Esophagus muscularis mucosa (tissue), 4 donors: Measurements from ENCODE around the gene AMN1. TPM values are rescaled to one million over a fixed set of nuclear protein-coding genes. Genes with fewer than 3 reads are reported as not detected.
"Not testable (repeated sequence)": the region's sequence is repeated elsewhere in the genome, so short reads cannot be mapped to it uniquely, and the experiment has no call there.

Experiments used
- DNase-seq: peaks from one replicate; pipeline ENCODE4 v3.0.0-alpha.2; 2017; ENCODE audit errors: extremely low spot score
- H3K27ac ChIP-seq, 4 donors: fragments of 200-600 bp; sonication (generic); replicated peaks in 1 of 4; 1 replicate in 3 of 4; 2 replicates in 1 of 4; pipeline ENCODE4 v1.5.1; 2016 to 2019; ENCODE audit warnings: mild to moderate bottlenecking in 1 of 4
- H3K27me3 ChIP-seq, 4 donors: fragments of 200-600 bp; sonication (generic); one replicate each; pipeline versions ENCODE4 v1.5.1 to v1.6.0; 2016 to 2019
- H3K36me3 ChIP-seq, 4 donors: fragments of 200-600 bp; sonication (generic); one replicate each; pipeline ENCODE4 v1.5.1; 2016 to 2019
- H3K4me1 ChIP-seq, 4 donors: fragments of 200-600 bp; sonication (generic); one replicate each; pipeline ENCODE4 v1.5.1; 2016 to 2019
- H3K4me3 ChIP-seq, 4 donors: fragments of 200-600 bp; sonication (generic); 1 replicate in 2 of 4; 2 replicates in 2 of 4; pipeline ENCODE4 v1.5.1; 2016 to 2019; ENCODE audit warnings: mild to moderate bottlenecking in 4 of 4, moderate library complexity in 1 of 4
- H3K9me3 ChIP-seq, 4 donors: fragments of 200-600 bp; sonication (generic); 1 replicate in 3 of 4; 2 replicates in 1 of 4; pipeline ENCODE4 v1.5.1; 2016 to 2019
- EP300 ChIP-seq: sonication (generic); formaldehyde crosslinking; IDR thresholded peaks from one replicate; pipeline ENCODE4 v1.6.1; 2017; ENCODE audit warnings: antibody characterized with exemption
- POLR2A ChIP-seq: fragments of 450-650 bp; IDR thresholded peaks from one replicate; pipeline ENCODE4 v1.6.1; 2017; ENCODE audit warnings: antibody characterized with exemption, moderate library complexity, mild to moderate bottlenecking, low read depth
- POLR2AphosphoS5 ChIP-seq, 2 donors: sonication (generic); formaldehyde crosslinking; IDR thresholded peaks; one replicate each; pipeline ENCODE4 v1.6.1; 2017; ENCODE audit warnings: antibody characterized with exemption in 2 of 2
- WGBS: methylation state at CpG from one replicate; pipeline ENCODE4 v1.1.5; 2018; 5-methylcytosine and 5-hydroxymethylcytosine counted together
- intact Hi-C: fragments of 100-400 bp; cut with DNase I; formaldehyde crosslinking; loops from one replicate; pipeline ENCODE4 v1.15.1; 2023
- total RNA-seq, 4 donors: library from RNA; depleted of rRNA; stranded (reverse); fragments of >200 nt; gene quantifications; one replicate each; pipeline versions ENCODE4 v1.1.0 to v1.2.1, GENCODE V29; 2016
- TF ChIP-seq, protein P1 (sequence below), 3 experiments: fragments of 200-600 bp in 2 of 3; fragments of 450-650 bp in 1 of 3; sonication (generic) in 2 of 3; IDR thresholded peaks; one replicate each; pipeline ENCODE4 v1.5.1; 2017 to 2019; ENCODE audit warnings: antibody characterized with exemption in 3 of 3, mild to moderate bottlenecking in 2 of 3, moderate library complexity in 1 of 3

AMN1 gene
- total RNA-seq, 4 donors from 2014 or later: 9.4 to 17.1 (median 11.1) TPM

- no peak for DNase-seq
- Histone ChIP-seq H3K27me3 (no peaks in the 10 kb centered on the region), H3K27ac (no peak overlapping the region), H3K4me3 (no peak overlapping the region), H3K36me3 (peaks cover 0 to 34% (median 13%) of the 10 kb centered on the region in 4 donors), H3K4me1 (no peaks in the 10 kb centered on the region), H3K9me3 (peaks cover 0 to 15% (median 12%) of the 10 kb centered on the region in 4 donors)
- intact Hi-C loops: no loop called here
- WGBS: 91% methylated on average over 2 of the region's 2 CpGs
- TF ChIP-seq EP300: no peak
- TF ChIP-seq, protein P1, sequence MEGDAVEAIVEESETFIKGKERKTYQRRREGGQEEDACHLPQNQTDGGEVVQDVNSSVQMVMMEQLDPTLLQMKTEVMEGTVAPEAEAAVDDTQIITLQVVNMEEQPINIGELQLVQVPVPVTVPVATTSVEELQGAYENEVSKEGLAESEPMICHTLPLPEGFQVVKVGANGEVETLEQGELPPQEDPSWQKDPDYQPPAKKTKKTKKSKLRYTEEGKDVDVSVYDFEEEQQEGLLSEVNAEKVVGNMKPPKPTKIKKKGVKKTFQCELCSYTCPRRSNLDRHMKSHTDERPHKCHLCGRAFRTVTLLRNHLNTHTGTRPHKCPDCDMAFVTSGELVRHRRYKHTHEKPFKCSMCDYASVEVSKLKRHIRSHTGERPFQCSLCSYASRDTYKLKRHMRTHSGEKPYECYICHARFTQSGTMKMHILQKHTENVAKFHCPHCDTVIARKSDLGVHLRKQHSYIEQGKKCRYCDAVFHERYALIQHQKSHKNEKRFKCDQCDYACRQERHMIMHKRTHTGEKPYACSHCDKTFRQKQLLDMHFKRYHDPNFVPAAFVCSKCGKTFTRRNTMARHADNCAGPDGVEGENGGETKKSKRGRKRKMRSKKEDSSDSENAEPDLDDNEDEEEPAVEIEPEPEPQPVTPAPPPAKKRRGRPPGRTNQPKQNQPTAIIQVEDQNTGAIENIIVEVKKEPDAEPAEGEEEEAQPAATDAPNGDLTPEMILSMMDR (IDR thresholded peaks at IDR 0.05): no peak
- TF ChIP-seq POLR2A: no peak
- TF ChIP-seq POLR2AphosphoS5 (IDR thresholded peaks at IDR 0.05): no peak
Observed at GRCh38 chr12:31705621-31706020, 23.2 kb downstream of the AMN1 start.

- TF ChIP-seq EP300: no peak
- TF ChIP-seq, protein P1 (IDR thresholded peaks at IDR 0.05): no peak
- TF ChIP-seq POLR2AphosphoS5 (IDR thresholded peaks at IDR 0.05): no peak
- no peak for TF ChIP-seq POLR2A
- Histone ChIP-seq H3K36me3 (peaks cover 4 to 42% (median 14%) of the 10 kb centered on the region in 4 donors), H3K4me1 (no peaks in the 10 kb centered on the region), H3K27me3 (no peaks in the 10 kb centered on the region), H3K4me3 (no peak overlapping the region), H3K27ac (no peak overlapping the region), H3K9me3 (no peaks in the 10 kb centered on the region)
- no peak for DNase-seq
- intact Hi-C loops: no loop called here
Observed at GRCh38 chr12:31702047-31702446, 26.8 kb downstream of the AMN1 start.

GRCh38 chr12:31689921-31690320, 38.9 kb downstream of the AMN1 start:
- H3K9me3 ChIP-seq, H3K4me3 ChIP-seq, DNase-seq, H3K4me1 ChIP-seq, intact Hi-C loops, H3K27ac ChIP-seq, H3K27me3 ChIP-seq: not testable (repeated sequence)
- WGBS: 98% methylated on average over 3 of the region's 3 CpGs
- peaks cover 27 to 72% (median 50%) of the 10 kb centered on the region in 4 donors for H3K36me3 ChIP-seq

GRCh38 chr12:31687101-31687527, 41.7 kb downstream of the AMN1 start:
- peaks cover 27 to 68% (median 48%) of the 10 kb centered on the region in 4 donors for H3K36me3 ChIP-seq
- peaks cover 0 to 29% (median 22%) of the 10 kb centered on the region in 4 donors for H3K9me3 ChIP-seq
- TF ChIP-seq, protein P1 (IDR thresholded peaks at IDR 0.05): no peak
- no peak for TF ChIP-seq POLR2AphosphoS5 (IDR thresholded peaks at IDR 0.05)
- no peak for TF ChIP-seq EP300
- no peak for TF ChIP-seq POLR2A
- intact Hi-C loops: no loop called here
- no peak overlapping the region for H3K27ac ChIP-seq
- 85% methylated on average over 3 of the region's 3 CpGs for WGBS
- DNase-seq: no peak
- no peaks in the 10 kb centered on the region for H3K4me1 ChIP-seq
- H3K4me3 ChIP-seq: no peak overlapping the region
- no peaks in the 10 kb centered on the region for H3K27me3 ChIP-seq

DNA sequence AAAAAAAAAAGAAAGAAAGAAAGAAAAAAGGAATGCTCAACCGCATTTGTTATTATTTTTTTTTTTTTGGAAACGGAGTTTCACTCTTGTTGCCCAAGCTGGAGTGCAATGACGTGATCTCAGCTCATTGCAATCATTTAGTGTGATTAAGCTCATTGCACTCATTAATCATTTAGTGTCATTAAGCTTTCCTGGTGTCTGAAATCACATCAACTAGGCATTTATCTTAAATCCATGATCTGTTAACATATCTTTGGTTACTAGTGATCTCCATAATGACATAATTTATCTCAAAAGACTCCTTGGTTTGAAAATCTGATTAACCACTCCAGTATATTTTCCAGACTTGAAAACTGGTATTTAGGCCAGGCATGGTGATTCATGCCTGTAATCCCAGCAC, 43.0 kb downstream of the AMN1 start:
- WGBS: 96% methylated on average over 3 of the region's 3 CpGs
- H3K9me3 ChIP-seq: peaks cover 0 to 29% (median 23%) of the 10 kb centered on the region in 4 donors
- intact Hi-C loops: no loop called here
- TF ChIP-seq POLR2A: no peak
- no peak for TF ChIP-seq EP300
- TF ChIP-seq, protein P1 (IDR thresholded peaks at IDR 0.05): no peak
- no peak for TF ChIP-seq POLR2AphosphoS5 (IDR thresholded peaks at IDR 0.05)
- no peak overlapping the region for H3K27ac ChIP-seq
- DNase-seq: no peak
- H3K4me3 ChIP-seq: no peak overlapping the region
- peaks cover 27 to 61% (median 45%) of the 10 kb centered on the region in 4 donors for H3K36me3 ChIP-seq
- H3K4me1 ChIP-seq: no peaks in the 10 kb centered on the region
- no peaks in the 10 kb centered on the region for H3K27me3 ChIP-seq
